K562 (cell line): ENCODE measurements around the gene OSCAR. TPM values are rescaled to one million over a fixed set of nuclear protein-coding genes. Genes with fewer than 3 reads are reported as not detected.
A peak's percentile ranks its signal among the peaks of the same experiment; 100 is the strongest.

Source experiments
- CTCF ChIP-seq, 3 experiments: IDR thresholded peaks in 2 of 3; conservative IDR thresholded peaks in 1 of 3; 2 replicates each; pipeline ENCODE4 v1.5.1; 2011 to 2012; ENCODE audit warnings: low read length in 3 of 3, mild to moderate bottlenecking in 3 of 3, control low read depth in 2 of 3, improper control_type of control experiment in 1 of 3, inconsistent platforms in 1 of 3, low read depth in 1 of 3, mixed read lengths in 1 of 3, moderate library complexity in 1 of 3; ENCODE audit not compliant: insufficient read depth in 2 of 3
- ETV1 ChIP-seq: fragments of 450-650 bp; conservative IDR thresholded peaks from 2 replicates; pipeline ENCODE4 v1.6.1; 2016; ENCODE audit warnings: missing genetic modification characterization, control low read depth, low read depth, missing compliant biosample characterization
- FOXA3 ChIP-seq, 2 experiments: fragments of 450-650 bp in 1 of 2; sonication (generic) in 1 of 2; formaldehyde crosslinking; IDR thresholded peaks in 1 of 2; conservative IDR thresholded peaks in 1 of 2; 2 replicates each; pipeline versions ENCODE4 v1.4.0 to v1.8.0; 2020 to 2022; ENCODE audit warnings: mild to moderate bottlenecking in 2 of 2, missing genetic modification reagents in 1 of 2
- FOXP1 ChIP-seq: sonication (generic); formaldehyde crosslinking; IDR thresholded peaks from 2 replicates; pipeline ENCODE4 v1.8.0; 2022; ENCODE audit warnings: mild to moderate bottlenecking, missing genetic modification reagents
- HDGF ChIP-seq: fragments of 450-650 bp; IDR thresholded peaks from 2 replicates; pipeline ENCODE4 v1.6.1; 2016
- HOMEZ ChIP-seq: fragments of 250-450 bp; sonication (Bioruptor Pico); IDR thresholded peaks from 2 replicates; pipeline ENCODE4 v1.4.0; 2020; ENCODE audit warnings: mild to moderate bottlenecking, moderate library complexity
- NRF1 ChIP-seq, 2 experiments: fragments of 450-650 bp; IDR thresholded peaks in 1 of 2; conservative IDR thresholded peaks in 1 of 2; 2 replicates each; pipeline ENCODE4 v1.6.1; 2014; ENCODE audit warnings: mild to moderate bottlenecking in 2 of 2
- PHB ChIP-seq: fragments of 250-450 bp; sonication (Bioruptor Pico); IDR thresholded peaks from 2 replicates; pipeline ENCODE4 v1.5.0; 2021
- POLR2AphosphoS5 ChIP-seq: IDR thresholded peaks from 2 replicates; pipeline ENCODE4 v1.6.1; 2011; ENCODE audit warnings: mild to moderate bottlenecking, low read depth, low read length, moderate library complexity; ENCODE audit not compliant: control insufficient read depth, insufficient read depth
- PRDM10 ChIP-seq: fragments of 450-650 bp; IDR thresholded peaks from 2 replicates; pipeline ENCODE4 v1.6.1; 2018; ENCODE audit not compliant: partially characterized antibody
- RB1 ChIP-seq: fragments of 450-650 bp; IDR thresholded peaks from 2 replicates; pipeline ENCODE4 v1.6.1; 2017; ENCODE audit warnings: low read depth, mild to moderate bottlenecking
- STAG1 ChIP-seq: sonication (generic); formaldehyde crosslinking; IDR thresholded peaks from 2 replicates; pipeline ENCODE4 v1.5.0; 2020; ENCODE audit warnings: missing genetic modification reagents, borderline replicate concordance
- ZBTB2 ChIP-seq: fragments of 450-650 bp; IDR thresholded peaks from 2 replicates; pipeline ENCODE4 v1.6.1; 2016; ENCODE audit warnings: antibody characterized with exemption
- ZNF740 ChIP-seq, 3 experiments: fragments of 200-800 bp in 1 of 3; sonication (Bioruptor generic) in 1 of 3; sonication (generic) in 1 of 3; formaldehyde crosslinking in 1 of 3; IDR thresholded peaks; 2 replicates each; pipeline versions ENCODE4 v1.6.1 to v1.8.0; 2016 to 2022; ENCODE audit warnings: mild to moderate bottlenecking in 2 of 3, missing compliant biosample characterization in 2 of 3, missing genetic modification characterization in 2 of 3, missing genetic modification reagents in 1 of 3
- ZNF830 ChIP-seq: fragments of 250-450 bp; sonication (Bioruptor Pico); IDR thresholded peaks from 2 replicates; pipeline ENCODE4 v1.5.0; 2021; ENCODE audit warnings: mild to moderate bottlenecking
- polyA plus RNA-seq, 8 experiments: library from polyadenylated mRNA; depleted of rRNA in 4 of 8; stranded (reverse) in 5 of 8; unstranded in 3 of 8; fragments of >200 nt; fragmentation: Nextera tagmentation in 2 of 8; fragmentation: Illumina TruSeq in 1 of 8; extraction: Ambion mirVana in 2 of 8; extraction: Trizol in 1 of 8; gene quantifications; 2 replicates each; pipeline versions ENCODE4 v1.2.1 to v1.2.3, GENCODE V29; 2011 to 2014; ENCODE audit warnings: inconsistent platforms in 1 of 8, missing spikeins in 1 of 8
- total RNA-seq, 7 experiments: library from RNA; depleted of rRNA in 6 of 7; stranded (reverse); fragments of >200 nt in 6 of 7; fragmentation: Illumina TruSeq in 2 of 7; extraction: Trizol in 2 of 7; gene quantifications; 2 replicates each; pipeline versions ENCODE4 v1.2.1 to v1.2.3, GENCODE V29; 2011 to 2021; ENCODE audit warnings: low replicate concordance in 1 of 7

Gene OSCAR
- total and polyA plus RNA-seq, 9 of the 15 experiments (the other 6 are each of a cell fraction or from before 2014, with no cell fraction given): 0.09 to 0.62 (median 0.13) TPM; not detected in 5

GRCh38 chr19:54102421-54103169 is 2.0 kb upstream of the OSCAR start, which contains the start of gene NDUFA3 (continued):
- TF ChIP-seq FOXA3 (CRISPR knock-in tag; conservative IDR thresholded peaks at IDR 0.05 in 1 of 2, IDR thresholded peaks at IDR 0.05 in 1 of 2) (no peak), RB1 (peak; percentile 52), STAG1 (no peak), HOMEZ (no peak), HDGF (peak; percentile 100; the same call in 1 of the 2 replicates), ZBTB2 (peak; percentile 99), PRDM10 (peak; percentile 36), ZNF830 (CRISPR knock-in tag) (0 out of 2 replicates have a peak, but pooled peaks have one; percentile 63), ETV1 (peak; percentile 56), NRF1 (conservative IDR thresholded peaks at IDR 0.05 in 1 of 2, IDR thresholded peaks at IDR 0.05 in 1 of 2) (peak; percentile 100), POLR2AphosphoS5 (peak; percentile 81), CTCF (IDR thresholded peaks at IDR 0.05 in 2 of 3, conservative IDR thresholded peaks at IDR 0.05 in 1 of 3; ENCODE audit: insufficient read depth in 2 of 3, low read depth in 1 of 3, low read length in 3 of 3) (peak in 1 of 3 experiments; percentile 9; a peak in 1 of 6 replicates), PHB (CRISPR knock-in tag) (no peak), FOXP1 (CRISPR knock-in tag) (no peak), ZNF740 (CRISPR knock-in tag; IDR thresholded peaks at IDR 0.05) (peak; percentile 19; the same call in 1 of the 2 replicates), ZNF740 (tag; IDR thresholded peaks at IDR 0.05) (no peak)
